RPMI7951 (cell line): ENCODE data around the gene HNRNPC. TPM values are rescaled to one million over a fixed set of nuclear protein-coding genes. Genes with fewer than 3 reads are reported as not detected.
"Not testable (repeated sequence)": the region's sequence is repeated elsewhere in the genome, so short reads cannot be mapped to it uniquely, and the experiment has no call there.

ENCODE experiments used
- DNase-seq: peaks from one replicate; pipeline ENCODE4 v3.0.0-alpha.2; 2012; ENCODE audit warnings: low read depth
- total RNA-seq: library from RNA; depleted of rRNA; stranded (reverse); fragments of >200 nt; shearing (Covaris generic); gene quantifications from 2 replicates; pipeline ENCODE4 v1.2.3, GENCODE V29; 2014; rRNA removed

HNRNPC gene
- total RNA-seq, 1 experiment from 2014 or later, result 723 TPM

GRCh38 chr14:21192447-21192822, 76.8 kb downstream of the HNRNPC start:
- no peak for DNase-seq

- peak; percentile 79 for DNase-seq
These were observed 77.3 kb downstream of the HNRNPC start for GRCh38 chr14:21191809-21192446.

DNA sequence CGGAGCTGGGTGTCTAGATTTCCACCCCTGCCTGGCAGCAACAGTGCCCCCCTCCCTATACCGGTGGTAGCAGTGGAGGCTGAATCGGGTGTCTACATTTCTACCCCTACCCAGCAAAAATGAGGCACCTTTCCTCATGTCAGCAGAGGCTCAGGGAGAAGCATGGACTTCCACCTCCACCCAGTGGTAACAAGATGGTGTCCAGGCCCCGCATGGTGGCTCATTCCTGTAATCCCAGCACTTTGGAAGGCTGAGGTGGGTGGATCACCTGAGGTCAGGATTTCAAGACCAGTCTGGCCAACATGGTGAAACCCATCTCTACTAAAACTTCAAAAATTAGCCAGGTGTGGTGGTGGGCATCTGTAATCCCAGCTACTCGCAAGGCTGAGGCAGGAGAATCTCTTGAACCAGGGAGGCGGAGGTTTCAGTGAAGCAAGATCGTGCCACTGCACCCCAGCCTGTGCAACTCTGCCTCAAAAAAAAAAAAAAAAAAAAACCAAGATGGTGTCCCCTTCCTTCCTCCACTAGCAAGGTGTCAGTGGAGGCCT, 77.9 kb downstream of the HNRNPC start:
- no peak for DNase-seq

DNA sequence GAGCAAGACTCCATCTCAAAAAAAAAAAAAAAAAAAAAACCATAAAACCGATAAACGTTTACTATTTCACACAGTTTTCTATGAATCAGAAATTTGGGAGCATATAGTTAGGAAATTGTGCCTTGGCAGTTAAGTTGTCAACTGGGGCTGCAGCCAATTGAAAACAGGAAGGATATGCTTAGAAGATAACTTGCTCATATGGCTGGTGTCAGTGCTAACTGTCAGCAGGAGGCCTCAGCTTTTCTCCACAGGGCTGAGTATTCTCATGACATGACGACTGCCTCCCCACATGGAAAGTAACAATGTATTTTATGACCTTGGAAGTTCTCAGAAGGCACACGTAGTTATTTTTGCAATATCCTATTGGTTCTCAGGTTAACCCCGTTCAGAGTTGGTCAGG, 83.8 kb downstream of the HNRNPC start:
- DNase-seq, result no peak

- no peak for DNase-seq
These were observed 85.0 kb downstream of the HNRNPC start for GRCh38 chr14:21184254-21184653.

DNA sequence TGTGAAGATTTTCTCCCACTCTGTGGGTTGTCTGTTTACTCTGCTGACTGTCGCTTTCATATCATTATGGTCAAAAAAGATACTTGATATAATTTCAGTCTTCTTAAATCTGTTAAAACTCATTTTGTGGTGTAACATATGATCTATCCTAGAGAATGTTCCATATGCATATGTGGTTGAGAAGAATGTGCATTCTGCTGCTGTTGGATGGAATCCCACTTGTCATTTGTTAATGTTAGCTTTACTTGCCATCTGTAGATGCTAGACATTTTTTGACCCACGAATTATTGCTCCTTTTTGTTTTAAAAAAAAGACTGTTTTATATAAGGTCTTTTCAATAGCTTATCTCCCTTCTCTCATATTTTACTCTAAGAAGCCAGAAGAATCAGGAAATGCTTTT, 87.1 kb downstream of the HNRNPC start:
- DNase-seq, result no peak

- DNase-seq, result no peak
These were observed 98.1 kb downstream of the HNRNPC start for GRCh38 chr14:21171128-21171527.

DNA sequence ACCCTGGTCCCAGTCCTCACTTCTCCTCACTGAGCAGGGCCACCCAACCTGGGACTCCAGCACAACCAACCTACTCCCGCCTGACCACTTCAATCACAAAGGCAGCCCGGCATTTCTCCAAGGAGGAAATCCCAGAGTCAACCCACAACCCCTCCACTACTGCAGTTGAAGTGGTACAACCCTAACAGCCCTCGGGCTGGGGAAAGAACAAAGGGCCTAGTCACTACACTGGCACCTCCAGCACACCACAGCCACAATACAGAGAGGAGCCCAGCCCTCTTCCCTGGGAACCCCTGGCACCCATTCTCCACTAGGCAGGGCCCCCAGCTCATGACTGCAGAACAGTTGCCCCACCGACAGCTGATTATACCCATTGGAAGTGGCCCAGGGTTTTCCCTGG, 99.7 kb downstream of the HNRNPC start:
- no peak for DNase-seq

- DNase-seq, result peak; percentile 41
These were observed 101.2 kb downstream of the HNRNPC start for GRCh38 chr14:21168055-21168454.

DNA sequence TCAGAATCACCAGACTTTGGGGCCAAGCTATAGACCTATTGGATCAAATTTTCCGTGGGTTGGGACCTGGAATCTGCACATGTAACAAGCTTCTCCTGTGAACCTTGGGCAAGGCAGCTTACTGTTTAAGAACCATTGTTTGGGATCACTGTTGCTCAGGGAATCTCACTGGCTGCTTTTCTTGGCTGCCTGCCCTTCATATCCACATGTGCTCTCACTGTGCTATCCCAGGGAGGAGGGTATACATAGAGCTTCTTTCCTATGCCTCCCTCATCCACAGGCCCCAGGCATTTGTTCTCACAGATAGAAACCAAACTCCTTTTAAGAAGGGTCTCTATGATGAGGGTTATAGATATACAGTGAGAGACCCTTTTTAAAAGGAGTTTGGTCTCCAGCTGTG, 103.6 kb downstream of the HNRNPC start:
- not testable (repeated sequence) for DNase-seq

DNA sequence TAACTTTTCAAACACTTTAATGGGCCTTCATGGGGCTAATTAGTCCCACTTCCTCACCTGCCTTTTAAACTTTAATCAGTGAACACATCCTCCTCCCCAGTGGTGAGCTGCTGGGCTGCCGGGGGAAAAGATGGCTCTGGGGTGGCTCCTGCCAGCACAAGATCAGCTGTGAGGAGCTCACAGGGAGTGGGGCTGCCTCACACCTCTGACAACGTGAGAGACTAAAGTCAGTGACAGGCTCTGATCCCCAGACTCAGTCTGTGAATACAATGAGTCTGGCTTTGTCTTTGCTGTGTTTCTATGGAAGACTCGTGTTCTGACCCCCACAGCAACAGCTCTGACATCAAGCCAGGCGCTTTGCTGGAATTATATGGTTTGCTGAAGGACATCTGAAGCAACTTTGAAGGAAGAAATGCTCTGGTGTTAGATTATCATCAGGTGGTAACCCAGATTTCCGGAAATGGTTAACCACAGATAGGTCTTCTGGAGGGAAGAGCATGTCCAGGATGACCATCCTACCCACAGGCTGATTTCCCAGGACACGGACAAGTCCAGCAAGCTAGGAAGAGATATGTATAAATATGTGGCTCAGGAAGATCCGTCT, 104.1 kb downstream of the HNRNPC start:
- DNase-seq, result peak; percentile 50

- no peak for DNase-seq
These were observed 105.4 kb downstream of the HNRNPC start for GRCh38 chr14:21163871-21164291.

DNA sequence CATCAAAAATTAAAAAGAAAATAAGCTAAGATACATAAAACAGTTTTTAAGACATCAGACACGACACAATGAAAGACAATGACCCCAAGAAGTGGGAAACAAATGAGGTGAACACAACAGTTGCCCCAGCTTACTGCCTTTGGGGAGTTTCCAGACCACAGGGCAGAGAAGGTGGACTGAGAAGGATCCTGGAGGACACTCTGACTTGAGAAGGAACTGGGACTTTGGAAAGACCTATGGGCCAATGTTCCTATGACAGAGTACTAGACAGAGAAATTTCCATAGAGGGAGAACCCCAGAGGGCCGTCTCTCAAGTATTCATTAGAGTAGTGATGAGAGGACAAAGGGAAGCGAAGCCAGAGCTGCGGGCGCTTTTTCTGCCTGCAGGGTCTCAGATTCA, 107.2 kb downstream of the HNRNPC start:
- no peak for DNase-seq

DNA sequence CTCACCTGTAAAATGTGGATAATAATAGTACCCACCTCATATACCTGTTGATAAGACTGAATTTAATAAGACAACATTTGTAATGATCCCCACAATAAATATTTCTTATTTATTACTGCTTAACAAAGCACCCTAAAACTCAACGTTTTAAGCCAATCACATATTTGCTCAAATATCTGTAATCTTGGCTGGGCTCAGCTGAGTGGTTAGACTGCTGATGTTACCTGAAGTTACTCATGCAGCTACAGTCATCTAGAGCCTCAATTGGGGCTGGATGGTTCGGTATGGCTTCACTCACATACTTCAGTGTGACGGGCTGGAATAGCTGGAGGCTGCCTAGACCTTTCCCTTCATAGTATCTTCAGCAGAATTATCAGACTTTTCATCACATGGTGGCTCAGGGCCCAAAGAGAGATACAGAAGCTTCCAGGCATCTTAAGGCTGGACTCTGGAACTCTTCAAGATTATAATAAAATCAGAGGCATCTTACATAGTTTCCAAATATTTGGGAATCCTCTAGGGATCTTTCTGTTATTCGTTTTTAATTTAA, 109.1 kb downstream of the HNRNPC start:
- DNase-seq, result no peak

Other genes with a start within 250 kb of the HNRNPC start
- gene NDRG2, start 244.4 kb downstream of the HNRNPC start, total RNA-seq, result 0.96 and 2.1 TPM in 2 replicates
- gene TPPP2, start 239.2 kb downstream of the HNRNPC start, total RNA-seq, result not detected in 2 replicates
- not detected in 2 replicates for gene RNASE13, start 234.6 kb downstream of the HNRNPC start, total RNA-seq
- not detected in 2 replicates for gene RNASE7, start 227.1 kb downstream of the HNRNPC start, total RNA-seq
- gene RNASE8, start 211.6 kb downstream of the HNRNPC start, total RNA-seq, result not detected in 2 replicates
- 26.0 and 38.4 TPM in 2 replicates for gene ARHGEF40, start 199.1 kb downstream of the HNRNPC start, total RNA-seq
- gene ZNF219, start 170.8 kb downstream of the HNRNPC start, total RNA-seq, result 2.9 and 4.2 TPM in 2 replicates
- not detected in 2 replicates for gene TMEM253, start 168.4 kb downstream of the HNRNPC start, total RNA-seq
- gene OR5AU1, start 113.4 kb downstream of the HNRNPC start, total RNA-seq, result not detected in 2 replicates
- 0.12 TPM in 1 of 2 replicates, not detected in the other for gene RPGRIP1, start 10.6 kb upstream of the HNRNPC start, total RNA-seq
- 68.8 and 69.0 TPM in 2 replicates for gene SUPT16H, start 114.6 kb upstream of the HNRNPC start, total RNA-seq
- gene CHD8, start 186.7 kb upstream of the HNRNPC start, total RNA-seq, result 28.6 and 30.4 TPM in 2 replicates
- gene RAB2B, start 207.5 kb upstream of the HNRNPC start, total RNA-seq, result 12.6 and 16.9 TPM in 2 replicates
- 13.1 and 14.4 TPM in 2 replicates for gene TOX4, start 207.8 kb upstream of the HNRNPC start, total RNA-seq
- 48.9 and 52.1 TPM in 2 replicates for gene METTL3, start 241.9 kb upstream of the HNRNPC start, total RNA-seq